ENCODE results near the gene COL5A2. TPM values are rescaled to one million over a fixed set of nuclear protein-coding genes. Genes with fewer than 3 reads are reported as not detected.

The COL5A2 gene
- polyA plus RNA-seq, 3 donors from 2014 or later: 0.04 TPM; not detected in 2

DNA sequence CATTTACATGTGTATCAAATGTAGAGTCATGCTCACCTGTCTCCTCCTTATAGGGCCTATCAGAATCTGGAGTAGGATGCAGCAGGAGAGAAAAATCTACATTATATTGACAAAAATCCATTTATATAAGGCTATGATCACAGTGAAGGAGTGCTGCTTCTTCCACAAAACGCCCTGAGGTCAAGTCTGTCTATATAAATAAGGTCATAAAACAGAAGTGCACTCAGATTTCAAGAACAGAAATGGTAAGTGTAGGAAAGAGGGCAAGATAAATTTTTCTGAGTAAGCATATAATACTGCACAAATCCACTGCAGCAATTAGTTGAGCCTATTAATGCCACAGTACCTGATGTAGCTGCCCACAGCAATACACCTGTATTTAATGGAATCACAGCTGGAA lies 51.8 kb downstream of the COL5A2 start:
- Mint-ChIP-seq H3K4me3 (no peak overlapping the region), H3K27me3 (ENCODE audit: low read depth in 3 of 3) (no peaks in the 10 kb centered on the region), H3K4me1 (no peaks in the 10 kb centered on the region), H3K27ac (no peak overlapping the region), H3K9me3 (peaks cover 0 to 8% (median 0%) of the 10 kb centered on the region in 6 donors), H3K36me3 (no peaks in the 10 kb centered on the region)
- no peak for DNase-seq

DNA sequence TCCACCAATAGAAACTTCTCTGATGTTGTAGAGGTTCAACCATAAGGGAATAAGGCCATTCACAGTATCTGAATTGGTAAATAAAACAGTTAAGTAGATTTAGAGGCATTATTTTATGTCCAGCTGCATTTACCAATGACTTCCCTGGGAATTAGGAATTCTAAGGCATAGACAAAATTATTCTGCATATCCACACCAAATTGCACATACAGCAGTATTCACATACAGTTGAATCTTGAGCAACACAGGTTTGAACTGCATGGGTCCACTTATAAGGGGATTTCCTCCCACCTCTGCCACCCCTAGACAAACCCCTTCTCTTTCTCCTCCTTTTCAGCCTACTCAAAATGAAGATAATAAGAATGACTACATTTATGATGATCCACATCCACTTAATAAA lies 54.4 kb downstream of the COL5A2 start:
- no peaks in the 10 kb centered on the region for H3K36me3 Mint-ChIP-seq
- no peaks in the 10 kb centered on the region for H3K27me3 Mint-ChIP-seq (ENCODE audit: low read depth in 3 of 3)
- H3K27ac Mint-ChIP-seq: no peak overlapping the region
- no peak for DNase-seq
- H3K9me3 Mint-ChIP-seq: peaks cover 0 to 6% (median 0%) of the 10 kb centered on the region in 6 donors
- no peaks in the 10 kb centered on the region for H3K4me1 Mint-ChIP-seq
- no peak overlapping the region for H3K4me3 Mint-ChIP-seq

DNA sequence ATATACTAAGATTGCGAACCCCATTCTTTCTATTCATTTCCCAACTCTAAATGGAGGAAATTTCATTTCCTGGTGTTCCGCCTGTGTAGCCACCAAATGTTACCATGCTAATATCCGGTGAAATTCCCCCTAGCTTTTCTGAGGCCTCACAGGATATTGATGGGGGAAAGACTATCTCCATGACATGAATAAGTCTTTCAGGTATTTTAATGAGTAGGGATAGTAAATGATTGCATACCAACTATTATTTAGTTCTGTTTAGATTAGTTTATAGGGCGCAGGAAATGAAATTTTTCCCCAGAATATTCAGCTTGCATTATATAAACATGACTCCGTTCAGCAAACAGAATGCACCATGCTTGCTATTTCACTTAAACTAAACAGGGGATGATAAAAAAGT lies 55.4 kb downstream of the COL5A2 start:
- H3K27ac Mint-ChIP-seq: no peak overlapping the region
- no peaks in the 10 kb centered on the region for H3K4me1 Mint-ChIP-seq
- H3K27me3 Mint-ChIP-seq (ENCODE audit: low read depth in 3 of 3): no peaks in the 10 kb centered on the region
- no peak for DNase-seq
- no peak overlapping the region for H3K4me3 Mint-ChIP-seq
- peaks cover 0 to 6% (median 0%) of the 10 kb centered on the region in 6 donors for H3K9me3 Mint-ChIP-seq
- no peaks in the 10 kb centered on the region for H3K36me3 Mint-ChIP-seq

DNA sequence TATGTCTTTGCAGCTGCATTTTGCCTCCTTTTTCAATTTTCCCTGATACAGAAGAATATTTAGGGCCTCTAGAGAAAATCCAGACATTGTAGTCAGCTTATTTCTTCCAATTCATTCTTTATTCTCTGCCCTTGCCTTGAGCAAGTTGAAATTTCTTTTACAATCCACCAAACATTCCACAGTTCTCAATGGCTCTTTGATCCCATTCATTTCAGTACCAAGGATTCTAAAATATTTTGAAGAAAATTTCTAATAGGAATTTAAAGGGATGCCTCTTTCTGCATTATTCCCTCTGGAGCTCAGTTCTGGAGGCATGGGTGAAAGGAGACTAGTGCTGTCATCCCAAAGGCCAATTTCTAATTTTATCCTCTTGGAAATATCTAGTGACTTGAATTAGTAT lies 61.2 kb downstream of the COL5A2 start:
- H3K36me3 Mint-ChIP-seq: no peaks in the 10 kb centered on the region
- peaks cover 0 to 3% (median 2%) of the 10 kb centered on the region in 6 donors for H3K9me3 Mint-ChIP-seq
- no peak overlapping the region for H3K4me3 Mint-ChIP-seq
- no peak overlapping the region for H3K27ac Mint-ChIP-seq
- no peak for DNase-seq
- no peaks in the 10 kb centered on the region for H3K4me1 Mint-ChIP-seq
- no peaks in the 10 kb centered on the region for H3K27me3 Mint-ChIP-seq (ENCODE audit: low read depth in 3 of 3)

DNA sequence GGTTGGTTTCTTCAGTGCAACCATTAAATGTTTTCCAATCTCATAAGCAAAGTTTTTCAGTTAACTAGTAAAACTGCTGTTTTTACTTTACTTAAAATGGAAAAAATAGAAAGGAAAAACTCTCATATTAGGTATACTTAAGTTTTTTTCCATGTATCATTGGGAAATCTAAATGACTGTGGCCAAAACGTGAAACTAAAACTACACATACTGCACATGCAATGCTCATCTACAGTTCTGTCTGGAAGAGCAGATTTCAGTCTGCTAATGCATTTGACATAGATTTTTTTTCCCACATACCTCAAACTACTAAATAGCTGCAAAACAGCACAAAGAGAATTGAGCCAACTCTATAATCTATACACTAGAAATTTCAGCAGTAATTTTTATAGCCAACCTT lies 62.6 kb downstream of the COL5A2 start:
- no peaks in the 10 kb centered on the region for H3K4me1 Mint-ChIP-seq
- H3K4me3 Mint-ChIP-seq: no peak overlapping the region
- H3K36me3 Mint-ChIP-seq: no peaks in the 10 kb centered on the region
- no peak for DNase-seq
- peaks cover 0 to 3% (median 2%) of the 10 kb centered on the region in 6 donors for H3K9me3 Mint-ChIP-seq
- no peaks in the 10 kb centered on the region for H3K27me3 Mint-ChIP-seq (ENCODE audit: low read depth in 3 of 3)
- H3K27ac Mint-ChIP-seq: no peak overlapping the region

DNA sequence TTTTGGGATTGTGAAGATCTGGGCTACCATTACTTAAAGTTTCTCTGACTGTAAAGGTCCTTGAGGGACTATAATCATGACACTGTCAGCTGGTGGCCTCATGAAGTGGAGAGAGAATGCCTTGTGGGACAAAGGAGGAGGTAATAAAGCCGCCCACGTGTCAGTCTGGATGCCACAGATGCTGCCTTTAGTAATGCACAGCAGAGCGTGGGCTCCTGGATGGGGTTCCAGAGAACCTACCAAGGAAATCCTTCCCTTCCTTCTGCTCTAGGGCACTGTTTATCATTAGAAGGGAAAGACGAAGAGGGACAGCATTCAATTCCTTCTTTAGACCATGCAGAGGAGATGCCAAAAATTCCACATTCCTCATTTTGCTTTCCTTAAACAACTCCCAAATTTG lies 63.5 kb downstream of the COL5A2 start:
- H3K27me3 Mint-ChIP-seq (ENCODE audit: low read depth in 3 of 3): no peaks in the 10 kb centered on the region
- no peak overlapping the region for H3K27ac Mint-ChIP-seq
- no peak overlapping the region for H3K4me3 Mint-ChIP-seq
- no peak for DNase-seq
- no peaks in the 10 kb centered on the region for H3K4me1 Mint-ChIP-seq
- no peaks in the 10 kb centered on the region for H3K36me3 Mint-ChIP-seq
- peaks cover 0 to 4% (median 2%) of the 10 kb centered on the region in 6 donors for H3K9me3 Mint-ChIP-seq

DNA sequence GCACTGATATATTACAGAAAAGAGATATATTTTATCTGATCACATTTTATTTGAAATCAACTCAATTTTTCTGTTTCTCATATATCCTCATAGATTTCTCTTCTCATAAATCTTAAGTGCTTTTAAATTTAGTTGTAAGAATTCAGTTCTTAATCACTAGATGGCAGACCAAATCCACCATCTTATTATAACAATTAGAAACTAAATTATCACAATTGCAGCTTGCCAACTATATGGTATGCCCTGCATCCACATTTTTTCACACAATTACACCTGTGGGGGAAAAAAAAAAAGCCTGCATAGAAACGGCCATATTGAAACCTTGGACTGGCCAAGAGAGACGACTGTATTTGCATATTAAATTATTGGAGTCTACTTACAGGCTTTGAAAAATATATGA lies 64.4 kb downstream of the COL5A2 start:
- H3K4me1 Mint-ChIP-seq: no peaks in the 10 kb centered on the region
- peaks cover 0 to 4% (median 2%) of the 10 kb centered on the region in 6 donors for H3K9me3 Mint-ChIP-seq
- no peaks in the 10 kb centered on the region for H3K27me3 Mint-ChIP-seq (ENCODE audit: low read depth in 3 of 3)
- no peak overlapping the region for H3K4me3 Mint-ChIP-seq
- no peaks in the 10 kb centered on the region for H3K36me3 Mint-ChIP-seq
- DNase-seq: no peak
- H3K27ac Mint-ChIP-seq: no peak overlapping the region

DNA sequence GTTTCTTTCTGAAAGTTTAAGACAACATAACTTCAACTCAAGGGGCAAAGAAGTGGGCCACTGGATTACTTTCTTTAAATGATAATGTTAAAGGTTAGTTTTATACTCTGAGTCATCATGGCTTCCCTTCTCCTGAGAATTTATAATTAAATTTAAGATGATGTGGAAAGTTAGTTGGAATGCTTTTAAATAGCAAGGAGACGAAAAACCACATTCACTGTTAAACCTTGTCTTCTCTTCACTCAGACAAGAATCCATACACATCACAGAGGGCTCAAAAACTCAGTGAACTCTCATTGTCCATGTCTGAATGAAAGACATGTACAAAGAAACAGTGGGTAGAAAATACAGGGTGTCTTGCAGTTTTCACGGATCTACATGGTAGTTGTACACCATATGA lies 65.6 kb downstream of the COL5A2 start:
- Mint-ChIP-seq H3K27ac (no peak overlapping the region), H3K4me3 (no peak overlapping the region), H3K4me1 (no peaks in the 10 kb centered on the region), H3K36me3 (no peaks in the 10 kb centered on the region), H3K9me3 (peaks cover 0 to 4% (median under 1%) of the 10 kb centered on the region in 6 donors), H3K27me3 (ENCODE audit: low read depth in 3 of 3) (no peaks in the 10 kb centered on the region)
- no peak for DNase-seq

DNA sequence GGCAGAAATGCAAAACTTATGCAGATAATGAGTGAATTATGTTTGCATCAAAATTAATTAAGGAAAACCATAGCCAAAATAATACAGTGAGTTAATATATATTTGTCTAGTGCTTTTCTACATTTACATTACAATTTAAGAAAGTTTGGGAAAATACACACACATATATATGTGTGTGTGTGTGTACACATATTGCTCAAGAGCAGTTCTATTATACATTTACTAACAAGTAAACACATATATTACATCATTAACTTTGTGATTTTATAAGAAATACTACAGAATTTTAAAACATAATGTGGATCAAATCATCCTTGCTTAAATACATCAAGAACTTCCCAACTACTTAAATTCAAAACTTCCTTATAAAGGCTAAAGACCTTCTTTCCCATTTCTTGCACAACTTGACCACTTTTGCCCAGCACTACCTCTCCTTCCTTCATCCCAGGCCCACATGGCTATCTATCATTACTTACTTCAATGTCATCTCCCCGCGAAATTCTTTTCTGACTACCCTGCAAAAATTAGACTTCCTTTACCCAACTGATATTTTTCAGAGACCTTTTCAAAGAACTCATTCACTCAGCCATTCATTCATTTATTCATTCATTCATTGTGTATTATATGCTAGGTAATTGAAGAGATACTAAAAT lies 68.4 kb downstream of the COL5A2 start:
- H3K27ac Mint-ChIP-seq: no peak overlapping the region
- H3K27me3 Mint-ChIP-seq (ENCODE audit: low read depth in 3 of 3): peaks cover 0 to 1% (median 0%) of the 10 kb centered on the region in 3 donors
- H3K36me3 Mint-ChIP-seq: no peaks in the 10 kb centered on the region
- DNase-seq: no peak
- peaks cover 0 to 4% (median 0%) of the 10 kb centered on the region in 6 donors for H3K9me3 Mint-ChIP-seq
- H3K4me3 Mint-ChIP-seq: no peak overlapping the region
- no peaks in the 10 kb centered on the region for H3K4me1 Mint-ChIP-seq

DNA sequence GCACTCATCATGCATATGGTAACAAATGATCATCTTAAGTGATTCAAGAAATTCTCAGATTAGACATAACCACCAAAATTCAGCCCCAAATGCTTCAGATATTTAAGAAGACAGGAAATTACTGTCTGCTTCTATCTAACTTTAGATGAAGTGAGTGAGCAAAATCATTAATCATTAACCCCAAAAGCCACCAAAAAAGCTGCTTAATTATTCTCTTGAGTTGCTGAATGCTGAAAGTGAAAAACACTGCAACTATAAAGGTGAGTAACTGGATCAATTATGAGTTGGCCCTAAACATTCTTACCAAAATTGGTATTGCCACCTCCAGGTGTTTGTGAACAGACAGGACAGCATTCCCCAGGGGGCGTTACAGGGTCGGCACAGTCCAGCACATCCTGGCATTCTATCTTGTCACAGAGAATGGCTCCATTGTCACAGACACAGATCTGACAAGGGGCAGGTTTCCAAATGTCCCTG lies 69.6 kb downstream of the COL5A2 start:
- Mint-ChIP-seq H3K27me3 (ENCODE audit: low read depth in 3 of 3) (peaks cover 0 to 1% (median 0%) of the 10 kb centered on the region in 3 donors), H3K36me3 (no peaks in the 10 kb centered on the region), H3K9me3 (peaks cover 0 to 4% (median 0%) of the 10 kb centered on the region in 6 donors), H3K27ac (no peak overlapping the region), H3K4me1 (no peaks in the 10 kb centered on the region), H3K4me3 (no peak overlapping the region)
- no peak for DNase-seq

DNA sequence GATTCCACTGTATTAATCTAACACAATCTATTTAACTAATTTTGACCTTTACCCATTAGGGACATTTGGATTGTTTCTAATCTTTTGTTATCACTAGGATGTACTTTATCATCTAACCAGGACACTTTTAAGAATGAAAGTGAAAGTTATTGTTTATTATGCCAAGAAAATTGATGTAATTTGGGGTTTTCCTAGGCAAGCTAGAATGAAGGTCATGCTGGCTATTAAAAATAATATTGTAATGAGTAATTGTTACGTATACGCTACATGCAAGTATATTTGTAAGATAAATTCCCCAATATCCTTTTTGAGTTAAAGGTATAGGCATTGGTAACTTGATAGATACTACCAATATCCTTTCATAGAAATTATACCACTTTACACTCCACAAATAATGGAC lies 74.6 kb downstream of the COL5A2 start:
- Mint-ChIP-seq H3K9me3 (peaks cover 0 to 2% (median 0%) of the 10 kb centered on the region in 6 donors), H3K27ac (no peak overlapping the region), H3K36me3 (no peaks in the 10 kb centered on the region), H3K27me3 (ENCODE audit: low read depth in 3 of 3) (peaks cover 0 to 1% (median 0%) of the 10 kb centered on the region in 3 donors), H3K4me3 (no peak overlapping the region), H3K4me1 (no peaks in the 10 kb centered on the region)
- DNase-seq: no peak

DNA sequence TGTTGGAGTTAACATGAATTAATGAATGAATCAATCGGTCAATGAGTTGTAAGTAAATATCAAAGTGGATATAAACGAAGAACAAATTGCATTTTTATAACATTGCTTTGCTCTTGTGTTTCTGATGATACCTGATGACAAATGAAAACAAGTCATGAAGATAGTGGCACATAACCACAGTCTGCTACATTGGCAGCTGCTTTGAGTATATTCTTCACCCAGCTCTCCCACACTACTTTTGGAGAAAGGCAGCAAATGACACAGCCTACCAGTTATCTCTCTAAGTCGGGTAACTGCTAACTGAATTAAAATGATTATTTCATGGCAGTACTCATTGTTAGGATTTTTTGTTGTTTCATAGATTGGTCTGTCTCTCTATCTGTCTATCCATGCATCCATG lies 76.8 kb downstream of the COL5A2 start:
- H3K36me3 Mint-ChIP-seq: no peaks in the 10 kb centered on the region
- H3K27ac Mint-ChIP-seq: no peak overlapping the region
- H3K27me3 Mint-ChIP-seq (ENCODE audit: low read depth in 3 of 3): no peaks in the 10 kb centered on the region
- no peak overlapping the region for H3K4me3 Mint-ChIP-seq
- DNase-seq: no peak
- H3K9me3 Mint-ChIP-seq: peaks cover 0 to 2% (median 0%) of the 10 kb centered on the region in 6 donors
- no peaks in the 10 kb centered on the region for H3K4me1 Mint-ChIP-seq

DNA sequence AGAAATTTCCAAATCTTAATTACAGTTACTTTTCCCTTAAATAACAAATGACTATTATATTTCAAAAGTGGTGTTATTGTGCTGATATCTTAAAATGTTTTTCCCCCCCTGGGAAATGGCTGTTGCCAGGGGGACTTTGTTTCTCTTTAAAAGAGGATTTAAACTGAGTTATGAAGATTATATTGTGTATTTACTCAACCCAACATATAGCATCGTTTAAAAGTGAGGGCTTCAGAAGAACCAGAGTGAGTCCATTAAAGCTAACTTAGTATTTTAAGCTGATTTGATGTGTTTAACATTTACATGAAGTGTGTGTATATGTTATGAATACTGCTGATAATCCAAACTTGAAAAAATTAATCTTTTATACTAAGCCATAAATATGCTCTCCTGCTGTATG lies 81.6 kb downstream of the COL5A2 start:
- Mint-ChIP-seq H3K27me3 (ENCODE audit: low read depth in 3 of 3) (peaks cover 0 to 1% (median 0%) of the 10 kb centered on the region in 3 donors), H3K36me3 (no peaks in the 10 kb centered on the region), H3K4me1 (peaks cover 0 to 3% of the 10 kb centered on the region in 2 donors), H3K9me3 (no peaks in the 10 kb centered on the region), H3K4me3 (no peak overlapping the region), H3K27ac (no peak overlapping the region)
- DNase-seq: no peak

DNA sequence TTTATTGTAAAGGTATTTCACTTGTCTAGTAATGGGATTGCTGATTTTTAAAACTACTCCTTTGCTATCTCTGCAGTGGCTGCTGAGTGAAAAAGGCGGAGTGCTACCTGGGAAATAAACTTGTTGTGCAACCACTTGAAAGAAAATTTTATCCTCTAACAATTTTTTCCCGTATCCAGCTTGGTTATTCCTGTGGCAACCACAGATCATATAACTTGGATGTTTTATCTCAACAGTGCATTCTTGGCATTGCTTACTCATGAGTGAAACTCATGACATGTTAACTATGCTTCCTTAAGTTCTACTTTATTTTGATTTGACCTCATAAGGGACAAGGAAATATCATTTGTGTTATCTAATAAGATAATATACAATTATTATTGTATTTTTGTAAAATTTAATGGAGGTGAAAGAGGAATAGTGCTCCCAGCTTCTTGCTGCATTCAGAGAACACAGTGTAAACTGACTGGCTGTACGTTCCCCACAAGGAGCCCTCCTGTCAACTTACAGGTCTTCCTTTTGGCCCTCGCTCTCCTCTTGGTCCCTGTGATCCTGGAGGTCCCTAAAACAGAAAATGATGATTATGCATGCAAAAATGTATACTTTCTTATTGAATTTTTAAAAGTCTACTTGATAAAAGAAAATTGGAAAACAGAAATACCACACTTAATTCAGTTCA lies 82.7 kb downstream of the COL5A2 start:
- no peak for DNase-seq
- Mint-ChIP-seq H3K36me3 (no peaks in the 10 kb centered on the region), H3K4me1 (peaks cover 0 to 3% of the 10 kb centered on the region in 2 donors), H3K4me3 (no peak overlapping the region), H3K27ac (no peak overlapping the region), H3K9me3 (no peaks in the 10 kb centered on the region), H3K27me3 (ENCODE audit: low read depth in 3 of 3) (peaks cover 0 to 1% (median 0%) of the 10 kb centered on the region in 3 donors)

All from immature natural killer cell (primary cell).